PC-9 (cell line): ENCODE data around the gene RNU5D-1. TPM values are rescaled to one million over a fixed set of nuclear protein-coding genes. Genes with fewer than 3 reads are reported as not detected.

Experiments
- BruUV-seq: library from RNA; stranded (reverse); fragments of 400-500 nt; replicated peaks from 2 replicates; lab custom pipeline; 2021; lab: Mats Ljungman, UMichigan
- CTCF ChIA-PET: fragments of 300-600 bp; sonication (Branson Sonifier 250); formaldehyde crosslinking; loops from one replicate; lab custom pipeline; 2022; ENCODE audit warnings: antibody characterized with exemption; lab: Charles Lee
- POLR2A ChIA-PET: fragments of 300-600 bp; sonication (Branson Sonifier 250); formaldehyde crosslinking; loops from one replicate; lab custom pipeline; 2022; ENCODE audit warnings: antibody characterized with exemption; ENCODE audit not compliant: unreplicated experiment; lab: Charles Lee
- DNase-seq, 2 experiments: peaks; one replicate each; pipeline versions ENCODE4 v3.0.0 to v3.0.0-alpha.2; 2015 to 2022; ENCODE audit warnings: mixed read lengths in 1 of 2
- H2AFZ ChIP-seq: fragments of 200-600 bp; sonication (generic); 2 replicates; pipeline ENCODE4 v1.8.1; 2017; ENCODE audit warnings: antibody characterized with exemption
- H3F3A ChIP-seq: fragments of 200-600 bp; sonication (generic); 2 replicates; pipeline ENCODE4 v1.8.1; 2017; ENCODE audit warnings: antibody characterized with exemption, mild to moderate bottlenecking, low read depth; ENCODE audit not compliant: insufficient read depth
- H3K27ac ChIP-seq: fragments of 200-600 bp; sonication (generic); 2 replicates; pipeline ENCODE4 v1.6.1; 2016; ENCODE audit warnings: mixed run types
- H3K27me3 ChIP-seq: fragments of 200-600 bp; sonication (generic); 2 replicates; pipeline ENCODE4 v1.6.1; 2016; ENCODE audit warnings: low read depth, mixed run types; ENCODE audit not compliant: insufficient read depth
- H3K36me3 ChIP-seq: fragments of 200-600 bp; sonication (generic); 2 replicates; pipeline ENCODE4 v1.6.1; 2016; ENCODE audit warnings: low read depth, mixed run types
- H3K4me1 ChIP-seq: fragments of 200-600 bp; sonication (generic); replicated peaks from 2 replicates; pipeline ENCODE4 v1.6.1; 2016; ENCODE audit warnings: mixed run types; ENCODE audit not compliant: insufficient read depth
- H3K4me2 ChIP-seq: fragments of 200-600 bp; sonication (generic); 2 replicates; pipeline ENCODE4 v1.6.1; 2017; ENCODE audit warnings: mixed run types
- H3K4me3 ChIP-seq: fragments of 200-600 bp; sonication (generic); 2 replicates; pipeline ENCODE4 v1.6.1; 2016; ENCODE audit warnings: mixed run types
- H3K79me2 ChIP-seq: fragments of 200-600 bp; sonication (generic); 2 replicates; pipeline ENCODE4 v1.6.1; 2017; ENCODE audit warnings: low read depth, mixed run types
- H3K9me2 ChIP-seq: fragments of 200-600 bp; sonication (generic); 2 replicates; pipeline ENCODE4 v1.8.1; 2017; ENCODE audit warnings: mild to moderate bottlenecking; ENCODE audit not compliant: insufficient read depth
- H3K9me3 ChIP-seq: fragments of 200-600 bp; sonication (generic); 2 replicates; pipeline ENCODE4 v1.8.1; 2016; ENCODE audit warnings: low read depth; ENCODE audit not compliant: insufficient read depth
- H4K20me1 ChIP-seq: fragments of 200-600 bp; sonication (generic); 2 replicates; pipeline ENCODE4 v1.8.1; 2017; ENCODE audit not compliant: insufficient read depth
- CTCF ChIP-seq: fragments of 200-600 bp; sonication (generic); conservative IDR thresholded peaks from 2 replicates; pipeline ENCODE4 v1.6.1; 2017; ENCODE audit warnings: mixed run types, antibody characterized with exemption, mild to moderate bottlenecking, moderate library complexity
- EZH2 ChIP-seq: fragments of 200-600 bp; sonication (generic); IDR thresholded peaks from 2 replicates; pipeline ENCODE4 v1.8.0; 2017; ENCODE audit warnings: antibody characterized with exemption, low read depth
- intact Hi-C: fragments of 100-400 bp; cut with micrococcal nuclease; formaldehyde crosslinking; loops from one replicate; pipeline ENCODE4 v1.10.0; 2022; ENCODE audit not compliant: unreplicated experiment
- total RNA-seq: library from RNA; stranded (reverse); gene quantifications from 2 replicates; pipeline ENCODE4 v1.2.3, GENCODE V29; 2021

The RNU5D-1 gene
- total RNA-seq, 1 experiment from 2014 or later = not detected

- Histone ChIP-seq H2AFZ (no peak overlapping the region), H3K4me1 (peaks cover 6% of the 10 kb centered on the region; the same call in 1 of the 2 replicates), H3K9me3 (no peaks in the 10 kb centered on the region), H3K36me3 (no peaks in the 10 kb centered on the region), H3K4me3 (no peak overlapping the region), H3K9me2 (no peaks in the 10 kb centered on the region), H3K79me2 (no peaks in the 10 kb centered on the region), H4K20me1 (no peaks in the 10 kb centered on the region), H3K27ac (no peak overlapping the region), H3K27me3 (no peaks in the 10 kb centered on the region), H3K4me2 (no peak overlapping the region), H3F3A (peaks cover 6% of the 10 kb centered on the region; the same call in 1 of the 2 replicates)
- POLR2A ChIA-PET = interaction anchor here (0.6 kb wide), 1 partner anchor 43 kb away, joined by 33 read pairs; no protein-coding TSS in a partner anchor
- DNase-seq = no peak
- intact Hi-C loops = no loop called here
- BruUV-seq = no TSS peak
- CTCF ChIA-PET = no interaction called here
- TF ChIP-seq CTCF = no peak
- TF ChIP-seq EZH2 = no peak
These were observed 41.6 kb downstream of the RNU5D-1 start for GRCh38 chr1:44689447-44689765.

GRCh38 chr1:44688760-44689446 is 42.1 kb downstream of the RNU5D-1 start:
- no peak overlapping the region for H3K27ac ChIP-seq
- H3K9me2 ChIP-seq = no peaks in the 10 kb centered on the region
- CTCF ChIA-PET = no interaction called here
- intact Hi-C loops = no loop called here
- H3K9me3 ChIP-seq = no peaks in the 10 kb centered on the region
- H3K27me3 ChIP-seq = no peaks in the 10 kb centered on the region
- no peak overlapping the region for H3K4me2 ChIP-seq
- no peak for DNase-seq
- H3K4me3 ChIP-seq = no peak overlapping the region
- H3K36me3 ChIP-seq = no peaks in the 10 kb centered on the region
- no peaks in the 10 kb centered on the region for H3K79me2 ChIP-seq
- TF ChIP-seq EZH2 = no peak
- H3F3A ChIP-seq = peaks cover 6% of the 10 kb centered on the region; the same call in 1 of the 2 replicates
- POLR2A ChIA-PET = interaction anchor here (0.6 kb wide), 1 partner anchor 43 kb away, joined by 33 read pairs; no protein-coding TSS in a partner anchor
- H3K4me1 ChIP-seq = peaks cover 6% of the 10 kb centered on the region; the same call in 1 of the 2 replicates
- BruUV-seq = no TSS peak
- H2AFZ ChIP-seq = no peak overlapping the region
- H4K20me1 ChIP-seq = no peaks in the 10 kb centered on the region

- intact Hi-C loops = no loop called here
- no TSS peak for BruUV-seq
These were observed 45.1 kb downstream of the RNU5D-1 start for GRCh38 chr1:44685881-44686280.

More at GRCh38 chr1:44685881-44686280, 45.1 kb downstream of the RNU5D-1 start:
- no peaks in the 10 kb centered on the region for H3K27me3 ChIP-seq
- peaks cover 6% of the 10 kb centered on the region; the same call in 1 of the 2 replicates for H3F3A ChIP-seq
- no peaks in the 10 kb centered on the region for H3K36me3 ChIP-seq
- H3K79me2 ChIP-seq = no peaks in the 10 kb centered on the region
- no peak for DNase-seq
- POLR2A ChIA-PET = no interaction called here
- TF ChIP-seq CTCF (no peak), EZH2 (no peak)
- no peaks in the 10 kb centered on the region for H3K9me3 ChIP-seq
- CTCF ChIA-PET = no interaction called here
- H3K4me2 ChIP-seq = no peak overlapping the region
- no peak overlapping the region for H2AFZ ChIP-seq
- no peak overlapping the region for H3K27ac ChIP-seq
- no peak overlapping the region for H3K4me3 ChIP-seq
- H3K4me1 ChIP-seq = peaks cover 6% of the 10 kb centered on the region; the same call in 1 of the 2 replicates
- no peaks in the 10 kb centered on the region for H4K20me1 ChIP-seq
- no peaks in the 10 kb centered on the region for H3K9me2 ChIP-seq
